ENCODE data around the gene CDK19. TPM values are rescaled to one million over a fixed set of nuclear protein-coding genes. Genes with fewer than 3 reads are reported as not detected.

Gene CDK19
- total and polyA plus RNA-seq, 2 of the 13 experiments (the other 11 are each of a cell fraction or from before 2014, with no cell fraction given), result 13.4 to 27.0 TPM

DNA sequence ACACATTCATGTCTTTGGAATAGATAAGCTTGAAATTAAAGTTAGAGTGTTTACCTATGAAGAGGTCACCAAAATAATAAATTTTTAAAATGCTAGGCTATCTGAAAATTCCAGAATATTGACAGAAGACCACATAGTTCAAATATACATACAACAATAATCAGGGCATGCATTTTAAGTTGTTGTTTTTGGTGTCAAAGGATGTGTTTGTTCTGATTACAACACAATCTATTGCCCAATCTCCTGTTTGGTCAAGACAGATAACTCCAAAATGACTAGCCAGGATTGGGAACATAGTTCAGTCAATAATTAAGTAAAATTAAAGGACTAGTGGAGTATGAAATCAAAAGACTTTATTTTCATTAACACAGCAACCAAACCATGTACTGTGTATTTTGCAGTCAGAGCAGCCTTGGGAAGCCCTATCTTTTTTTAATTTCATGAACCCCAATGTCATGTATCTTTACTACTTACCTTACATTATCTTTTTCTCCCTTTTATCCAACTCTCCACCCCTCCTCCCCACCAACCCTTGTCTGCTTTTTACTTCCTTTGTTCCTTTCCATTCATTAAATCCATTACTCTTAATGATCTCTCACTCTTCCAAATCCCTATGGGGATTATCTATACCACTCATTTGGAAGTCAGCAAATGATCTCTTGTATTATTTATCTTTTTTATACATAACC is 111.2 kb downstream of the CDK19 start (continued):
- TF ChIP-seq, protein P1, sequence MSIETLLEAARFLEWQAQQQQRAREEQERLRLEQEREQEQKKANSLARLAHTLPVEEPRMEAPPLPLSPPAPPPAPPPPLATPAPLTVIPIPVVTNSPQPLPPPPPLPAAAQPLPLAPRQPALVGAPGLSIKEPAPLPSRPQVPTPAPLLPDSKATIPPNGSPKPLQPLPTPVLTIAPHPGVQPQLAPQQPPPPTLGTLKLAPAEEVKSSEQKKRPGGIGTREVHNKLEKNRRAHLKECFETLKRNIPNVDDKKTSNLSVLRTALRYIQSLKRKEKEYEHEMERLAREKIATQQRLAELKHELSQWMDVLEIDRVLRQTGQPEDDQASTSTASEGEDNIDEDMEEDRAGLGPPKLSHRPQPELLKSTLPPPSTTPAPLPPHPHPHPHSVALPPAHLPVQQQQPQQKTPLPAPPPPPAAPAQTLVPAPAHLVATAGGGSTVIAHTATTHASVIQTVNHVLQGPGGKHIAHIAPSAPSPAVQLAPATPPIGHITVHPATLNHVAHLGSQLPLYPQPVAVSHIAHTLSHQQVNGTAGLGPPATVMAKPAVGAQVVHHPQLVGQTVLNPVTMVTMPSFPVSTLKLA (IDR thresholded peaks at IDR 0.05), result no peak
- TF ChIP-seq, protein P2, sequence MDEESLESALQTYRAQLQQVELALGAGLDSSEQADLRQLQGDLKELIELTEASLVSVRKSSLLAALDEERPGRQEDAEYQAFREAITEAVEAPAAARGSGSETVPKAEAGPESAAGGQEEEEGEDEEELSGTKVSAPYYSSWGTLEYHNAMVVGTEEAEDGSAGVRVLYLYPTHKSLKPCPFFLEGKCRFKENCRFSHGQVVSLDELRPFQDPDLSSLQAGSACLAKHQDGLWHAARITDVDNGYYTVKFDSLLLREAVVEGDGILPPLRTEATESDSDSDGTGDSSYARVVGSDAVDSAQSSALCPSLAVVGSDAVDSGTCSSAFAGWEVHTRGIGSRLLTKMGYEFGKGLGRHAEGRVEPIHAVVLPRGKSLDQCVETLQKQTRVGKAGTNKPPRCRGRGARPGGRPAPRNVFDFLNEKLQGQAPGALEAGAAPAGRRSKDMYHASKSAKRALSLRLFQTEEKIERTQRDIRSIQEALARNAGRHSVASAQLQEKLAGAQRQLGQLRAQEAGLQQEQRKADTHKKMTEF (CRISPR knock-in tag; IDR thresholded peaks at IDR 0.05), result peak; percentile 93
- TF ChIP-seq ZSCAN20 (CRISPR knock-in tag; IDR thresholded peaks at IDR 0.05; ENCODE audit: borderline replicate concordance) (no peak), SNAI1 (CRISPR knock-in tag; IDR thresholded peaks at IDR 0.05; ENCODE audit: borderline replicate concordance) (no peak), RFX3 (CRISPR knock-in tag; IDR thresholded peaks at IDR 0.05) (no peak), ZNF331 (CRISPR knock-in tag; IDR thresholded peaks at IDR 0.05) (peak; percentile 81; the same call in 1 of the 2 replicates), ISX (CRISPR knock-in tag; conservative IDR thresholded peaks at IDR 0.05) (no peak), DR1 (CRISPR knock-in tag; IDR thresholded peaks at IDR 0.05) (no peak), KLF11 (CRISPR knock-in tag; IDR thresholded peaks at IDR 0.05) (no peak), ZNF567 (CRISPR knock-in tag; IDR thresholded peaks at IDR 0.05; ENCODE audit: borderline replicate concordance) (no peak), ZNF354B (CRISPR knock-in tag; IDR thresholded peaks at IDR 0.05) (no peak), CREB1 (IDR thresholded peaks at IDR 0.05) (no peak), CREB1 (CRISPR knock-in tag; IDR thresholded peaks at IDR 0.05) (peak; percentile 64)
- TF ChIP-seq, protein P3, sequence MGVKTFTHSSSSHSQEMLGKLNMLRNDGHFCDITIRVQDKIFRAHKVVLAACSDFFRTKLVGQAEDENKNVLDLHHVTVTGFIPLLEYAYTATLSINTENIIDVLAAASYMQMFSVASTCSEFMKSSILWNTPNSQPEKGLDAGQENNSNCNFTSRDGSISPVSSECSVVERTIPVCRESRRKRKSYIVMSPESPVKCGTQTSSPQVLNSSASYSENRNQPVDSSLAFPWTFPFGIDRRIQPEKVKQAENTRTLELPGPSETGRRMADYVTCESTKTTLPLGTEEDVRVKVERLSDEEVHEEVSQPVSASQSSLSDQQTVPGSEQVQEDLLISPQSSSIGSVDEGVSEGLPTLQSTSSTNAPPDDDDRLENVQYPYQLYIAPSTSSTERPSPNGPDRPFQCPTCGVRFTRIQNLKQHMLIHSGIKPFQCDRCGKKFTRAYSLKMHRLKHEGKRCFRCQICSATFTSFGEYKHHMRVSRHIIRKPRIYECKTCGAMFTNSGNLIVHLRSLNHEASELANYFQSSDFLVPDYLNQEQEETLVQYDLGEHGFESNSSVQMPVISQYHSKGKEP (CRISPR knock-in tag; IDR thresholded peaks at IDR 0.05), result no peak
- TF ChIP-seq, protein P4, sequence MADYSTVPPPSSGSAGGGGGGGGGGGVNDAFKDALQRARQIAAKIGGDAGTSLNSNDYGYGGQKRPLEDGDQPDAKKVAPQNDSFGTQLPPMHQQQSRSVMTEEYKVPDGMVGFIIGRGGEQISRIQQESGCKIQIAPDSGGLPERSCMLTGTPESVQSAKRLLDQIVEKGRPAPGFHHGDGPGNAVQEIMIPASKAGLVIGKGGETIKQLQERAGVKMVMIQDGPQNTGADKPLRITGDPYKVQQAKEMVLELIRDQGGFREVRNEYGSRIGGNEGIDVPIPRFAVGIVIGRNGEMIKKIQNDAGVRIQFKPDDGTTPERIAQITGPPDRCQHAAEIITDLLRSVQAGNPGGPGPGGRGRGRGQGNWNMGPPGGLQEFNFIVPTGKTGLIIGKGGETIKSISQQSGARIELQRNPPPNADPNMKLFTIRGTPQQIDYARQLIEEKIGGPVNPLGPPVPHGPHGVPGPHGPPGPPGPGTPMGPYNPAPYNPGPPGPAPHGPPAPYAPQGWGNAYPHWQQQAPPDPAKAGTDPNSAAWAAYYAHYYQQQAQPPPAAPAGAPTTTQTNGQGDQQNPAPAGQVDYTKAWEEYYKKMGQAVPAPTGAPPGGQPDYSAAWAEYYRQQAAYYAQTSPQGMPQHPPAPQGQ (CRISPR knock-in tag; IDR thresholded peaks at IDR 0.05; ENCODE audit: borderline replicate concordance), result no peak
- TF ChIP-seq, protein P5, sequence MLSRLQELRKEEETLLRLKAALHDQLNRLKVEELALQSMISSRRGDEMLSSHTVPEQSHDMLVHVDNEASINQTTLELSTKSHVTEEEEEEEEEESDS (CRISPR knock-in tag; IDR thresholded peaks at IDR 0.05; ENCODE audit: borderline replicate concordance), result 0 out of 2 replicates have a peak, but pooled peaks have one; percentile 29
- TF ChIP-seq, protein P6, sequence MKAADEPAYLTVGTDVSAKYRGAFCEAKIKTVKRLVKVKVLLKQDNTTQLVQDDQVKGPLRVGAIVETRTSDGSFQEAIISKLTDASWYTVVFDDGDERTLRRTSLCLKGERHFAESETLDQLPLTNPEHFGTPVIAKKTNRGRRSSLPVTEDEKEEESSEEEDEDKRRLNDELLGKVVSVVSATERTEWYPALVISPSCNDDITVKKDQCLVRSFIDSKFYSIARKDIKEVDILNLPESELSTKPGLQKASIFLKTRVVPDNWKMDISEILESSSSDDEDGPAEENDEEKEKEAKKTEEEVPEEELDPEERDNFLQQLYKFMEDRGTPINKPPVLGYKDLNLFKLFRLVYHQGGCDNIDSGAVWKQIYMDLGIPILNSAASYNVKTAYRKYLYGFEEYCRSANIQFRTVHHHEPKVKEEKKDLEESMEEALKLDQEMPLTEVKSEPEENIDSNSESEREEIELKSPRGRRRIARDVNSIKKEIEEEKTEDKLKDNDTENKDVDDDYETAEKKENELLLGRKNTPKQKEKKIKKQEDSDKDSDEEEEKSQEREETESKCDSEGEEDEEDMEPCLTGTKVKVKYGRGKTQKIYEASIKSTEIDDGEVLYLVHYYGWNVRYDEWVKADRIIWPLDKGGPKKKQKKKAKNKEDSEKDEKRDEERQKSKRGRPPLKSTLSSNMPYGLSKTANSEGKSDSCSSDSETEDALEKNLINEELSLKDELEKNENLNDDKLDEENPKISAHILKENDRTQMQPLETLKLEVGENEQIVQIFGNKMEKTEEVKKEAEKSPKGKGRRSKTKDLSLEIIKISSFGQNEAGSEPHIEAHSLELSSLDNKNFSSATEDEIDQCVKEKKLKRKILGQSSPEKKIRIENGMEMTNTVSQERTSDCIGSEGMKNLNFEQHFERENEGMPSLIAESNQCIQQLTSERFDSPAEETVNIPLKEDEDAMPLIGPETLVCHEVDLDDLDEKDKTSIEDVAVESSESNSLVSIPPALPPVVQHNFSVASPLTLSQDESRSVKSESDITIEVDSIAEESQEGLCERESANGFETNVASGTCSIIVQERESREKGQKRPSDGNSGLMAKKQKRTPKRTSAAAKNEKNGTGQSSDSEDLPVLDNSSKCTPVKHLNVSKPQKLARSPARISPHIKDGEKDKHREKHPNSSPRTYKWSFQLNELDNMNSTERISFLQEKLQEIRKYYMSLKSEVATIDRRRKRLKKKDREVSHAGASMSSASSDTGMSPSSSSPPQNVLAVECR (CRISPR knock-in tag; IDR thresholded peaks at IDR 0.05; ENCODE audit: borderline replicate concordance), result no peak; the same call in 1 of the 2 replicates

All from HepG2 (cell line).